Measurements from ENCODE around the gene BECN2.

BECN2 gene

GRCh38 chr1:241927321-241927720, 30.2 kb upstream of the BECN2 start:
- TF ChIP-seq, protein P1, sequence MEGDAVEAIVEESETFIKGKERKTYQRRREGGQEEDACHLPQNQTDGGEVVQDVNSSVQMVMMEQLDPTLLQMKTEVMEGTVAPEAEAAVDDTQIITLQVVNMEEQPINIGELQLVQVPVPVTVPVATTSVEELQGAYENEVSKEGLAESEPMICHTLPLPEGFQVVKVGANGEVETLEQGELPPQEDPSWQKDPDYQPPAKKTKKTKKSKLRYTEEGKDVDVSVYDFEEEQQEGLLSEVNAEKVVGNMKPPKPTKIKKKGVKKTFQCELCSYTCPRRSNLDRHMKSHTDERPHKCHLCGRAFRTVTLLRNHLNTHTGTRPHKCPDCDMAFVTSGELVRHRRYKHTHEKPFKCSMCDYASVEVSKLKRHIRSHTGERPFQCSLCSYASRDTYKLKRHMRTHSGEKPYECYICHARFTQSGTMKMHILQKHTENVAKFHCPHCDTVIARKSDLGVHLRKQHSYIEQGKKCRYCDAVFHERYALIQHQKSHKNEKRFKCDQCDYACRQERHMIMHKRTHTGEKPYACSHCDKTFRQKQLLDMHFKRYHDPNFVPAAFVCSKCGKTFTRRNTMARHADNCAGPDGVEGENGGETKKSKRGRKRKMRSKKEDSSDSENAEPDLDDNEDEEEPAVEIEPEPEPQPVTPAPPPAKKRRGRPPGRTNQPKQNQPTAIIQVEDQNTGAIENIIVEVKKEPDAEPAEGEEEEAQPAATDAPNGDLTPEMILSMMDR (IDR thresholded peaks at IDR 0.05; ENCODE audit: control insufficient read depth, insufficient read depth, low read depth, low read length, missing control alignments): no peak
- H3K4me3 ChIP-seq (ENCODE audit: control insufficient read depth, low read depth, low read length): no peak overlapping the region
- DNase-seq (ENCODE audit: low read depth): no peak

DNA sequence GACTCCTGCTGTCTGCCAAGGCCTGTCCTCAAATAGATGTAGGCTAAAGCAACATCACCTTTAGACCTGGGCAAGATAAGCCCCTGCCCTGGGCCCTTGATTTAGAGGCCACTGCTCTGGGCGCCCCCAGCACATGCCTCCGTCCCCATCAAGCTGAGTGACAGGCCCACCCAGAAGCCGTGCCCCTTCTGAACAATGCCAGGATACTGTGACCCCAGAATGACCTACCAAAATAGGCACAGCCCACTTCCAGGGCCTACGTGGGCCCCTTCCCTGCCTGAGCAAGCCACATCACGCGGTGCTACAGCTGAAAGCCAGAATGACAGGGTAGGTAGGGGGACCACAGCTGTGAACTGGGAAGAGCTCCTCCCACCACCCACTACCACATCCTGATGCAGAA, 24.7 kb upstream of the BECN2 start:
- DNase-seq (ENCODE audit: low read depth): no peak
- H3K4me3 ChIP-seq (ENCODE audit: control insufficient read depth, low read depth, low read length): no peak overlapping the region
- TF ChIP-seq, protein P1 (IDR thresholded peaks at IDR 0.05; ENCODE audit: control insufficient read depth, insufficient read depth, low read depth, low read length, missing control alignments): no peak

DNA sequence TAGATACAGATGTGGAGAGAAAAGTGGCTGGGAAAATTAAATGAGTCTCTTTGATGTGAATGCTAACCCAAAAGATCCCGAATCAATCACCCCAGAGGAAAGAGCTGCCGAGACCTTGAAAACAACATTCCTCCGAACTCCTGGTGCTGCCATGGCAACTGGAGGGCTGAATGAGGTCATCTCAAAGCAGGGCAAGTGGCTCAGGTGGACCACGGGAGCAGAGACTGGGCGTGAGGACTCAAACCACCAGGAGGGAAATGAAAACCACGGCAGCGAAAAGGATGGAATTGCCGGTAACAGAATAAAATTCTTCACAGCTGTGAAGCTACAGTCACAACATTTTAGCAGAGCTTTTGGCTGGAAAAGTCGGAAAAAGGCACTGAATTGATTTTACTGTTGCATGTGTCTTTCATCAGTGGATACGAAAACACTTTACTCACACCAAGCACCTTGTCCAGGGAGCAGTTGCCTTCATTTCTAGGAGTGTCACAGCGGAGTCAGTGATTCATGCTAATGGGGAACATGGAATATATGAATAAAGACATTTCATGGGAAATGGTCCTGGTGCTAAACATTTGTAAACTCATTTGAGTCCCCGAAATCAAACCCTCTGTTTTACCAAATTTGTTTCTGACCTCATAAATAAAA, 23.2 kb upstream of the BECN2 start:
- H3K4me3 ChIP-seq (ENCODE audit: control insufficient read depth, low read depth, low read length): peak overlapping the region; percentile 6; the same call in 1 of the 2 replicates
- TF ChIP-seq, protein P1 (IDR thresholded peaks at IDR 0.05; ENCODE audit: control insufficient read depth, insufficient read depth, low read depth, low read length, missing control alignments): no peak
- peak; percentile 14 for DNase-seq (ENCODE audit: low read depth)

DNA sequence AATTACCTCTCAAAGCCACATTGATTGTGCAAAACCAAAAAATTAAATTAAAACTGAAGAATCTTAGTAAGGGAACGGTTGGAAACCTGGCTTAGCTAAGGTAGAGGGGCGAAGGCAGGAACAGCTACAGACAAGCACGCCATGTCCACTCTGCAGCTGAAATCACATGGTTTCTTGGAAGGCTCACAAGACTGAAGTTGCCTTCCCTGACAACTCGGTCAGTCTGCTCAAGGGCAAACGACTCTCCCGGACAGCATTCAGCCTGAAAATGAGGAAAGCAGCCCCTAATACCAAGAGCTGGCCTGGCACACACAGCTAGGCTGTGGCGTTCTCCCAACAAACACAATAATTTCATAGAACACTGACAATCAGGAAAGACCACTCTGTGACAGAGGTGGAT, 22.7 kb upstream of the BECN2 start:
- H3K4me3 ChIP-seq (ENCODE audit: control insufficient read depth, low read depth, low read length): no peak overlapping the region
- DNase-seq (ENCODE audit: low read depth): no peak
- TF ChIP-seq, protein P1 (IDR thresholded peaks at IDR 0.05; ENCODE audit: control insufficient read depth, insufficient read depth, low read depth, low read length, missing control alignments): no peak

DNA sequence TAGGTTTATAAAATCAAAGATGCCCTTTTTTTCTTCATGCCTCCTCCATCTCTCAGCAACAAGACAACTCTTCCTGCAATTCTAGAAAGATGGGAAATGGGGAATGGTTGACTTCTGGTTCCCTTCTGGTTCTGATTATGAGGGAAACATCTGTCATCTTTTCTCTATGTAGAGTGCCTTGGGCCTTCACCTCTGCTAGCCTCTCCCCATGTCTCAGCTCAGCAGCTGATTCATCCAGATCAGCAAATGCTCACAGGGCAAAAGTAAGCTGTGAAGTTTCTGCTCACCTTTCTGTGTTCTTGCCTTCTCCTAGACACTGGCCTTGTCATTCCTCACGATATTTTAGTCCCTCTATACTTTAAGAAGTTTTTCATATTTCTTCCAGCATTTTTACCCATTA, 17.8 kb upstream of the BECN2 start:
- no peak for DNase-seq (ENCODE audit: low read depth)
- TF ChIP-seq, protein P1 (IDR thresholded peaks at IDR 0.05; ENCODE audit: control insufficient read depth, insufficient read depth, low read depth, low read length, missing control alignments): no peak
- H3K4me3 ChIP-seq (ENCODE audit: control insufficient read depth, low read depth, low read length): no peak overlapping the region

GRCh38 chr1:241942738-241943137, 14.8 kb upstream of the BECN2 start:
- no peak overlapping the region for H3K4me3 ChIP-seq (ENCODE audit: control insufficient read depth, low read depth, low read length)
- DNase-seq (ENCODE audit: low read depth): no peak
- TF ChIP-seq, protein P1 (IDR thresholded peaks at IDR 0.05; ENCODE audit: control insufficient read depth, insufficient read depth, low read depth, low read length, missing control alignments): no peak

Data from AG09309 (cell line).